ENCODE results near the gene ANO8. TPM values are rescaled to one million over a fixed set of nuclear protein-coding genes. Genes with fewer than 3 reads are reported as not detected.
A peak's percentile ranks its signal among the peaks of the same experiment; 100 is the strongest.

ANO8 gene
- total RNA-seq, 4 donors from 2014 or later: 1.3 to 6.2 (median 4.2) TPM

DNA sequence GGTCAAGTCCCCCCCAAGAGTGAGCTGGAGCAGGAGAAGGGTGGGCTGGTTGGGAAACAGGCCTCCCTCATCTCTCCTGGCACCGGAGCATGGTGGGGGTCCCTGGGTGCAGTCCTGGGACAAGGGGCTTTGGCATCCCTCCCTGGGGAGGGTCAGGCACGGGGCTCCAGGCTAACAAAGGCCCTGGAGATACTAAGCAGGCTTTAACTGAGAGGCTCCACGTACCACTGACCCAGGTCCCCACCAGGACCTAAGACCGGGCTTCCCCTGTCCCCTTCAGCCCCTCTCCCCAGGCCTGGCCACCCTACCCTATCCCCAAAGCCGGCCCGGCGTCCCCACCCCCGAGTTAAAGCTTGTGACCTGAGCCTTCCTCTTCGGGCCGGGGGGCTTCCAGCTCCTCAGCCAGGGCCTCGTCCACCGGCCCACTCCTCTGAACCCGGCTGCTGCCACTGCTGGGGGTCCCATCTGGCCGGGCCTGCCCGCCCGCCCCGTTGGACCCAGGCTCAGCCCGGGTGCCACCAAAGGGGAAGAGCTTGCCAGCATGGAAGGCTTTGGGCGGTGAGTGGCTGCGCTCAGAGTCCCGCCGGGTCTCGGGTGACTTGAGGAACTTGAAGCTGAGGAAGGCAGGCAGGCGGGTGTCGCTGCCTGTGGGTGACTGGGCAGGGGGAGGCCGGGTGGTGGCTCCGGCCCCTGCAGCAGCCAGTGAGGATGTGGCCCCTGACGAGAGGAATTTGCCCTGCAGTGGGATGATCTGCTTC is 10.1 kb downstream of the ANO8 start:
- no peak for TF ChIP-seq POLR2A (IDR thresholded peaks at IDR 0.05)
- H3K36me3 ChIP-seq: peaks cover 0 to 48% of the 10 kb centered on the region in 2 donors
- no peak overlapping the region for H3K27ac ChIP-seq
- ATAC-seq: no peak
- 60% methylated on average over 2 of the region's 28 CpGs; no CpG with 5 or more reads in 1 of the 2 donors for WGBS, 2 donors (ENCODE audit: low coverage in 1 of 2)
- no peak overlapping the region for H3K4me3 ChIP-seq
- H3K27me3 ChIP-seq: peaks cover 9% of the 10 kb centered on the region
- peaks cover 0 to 63% (median 10%) of the 10 kb centered on the region in 3 donors for H3K4me1 ChIP-seq
- no peaks in the 10 kb centered on the region for H3K9me3 ChIP-seq

DNA sequence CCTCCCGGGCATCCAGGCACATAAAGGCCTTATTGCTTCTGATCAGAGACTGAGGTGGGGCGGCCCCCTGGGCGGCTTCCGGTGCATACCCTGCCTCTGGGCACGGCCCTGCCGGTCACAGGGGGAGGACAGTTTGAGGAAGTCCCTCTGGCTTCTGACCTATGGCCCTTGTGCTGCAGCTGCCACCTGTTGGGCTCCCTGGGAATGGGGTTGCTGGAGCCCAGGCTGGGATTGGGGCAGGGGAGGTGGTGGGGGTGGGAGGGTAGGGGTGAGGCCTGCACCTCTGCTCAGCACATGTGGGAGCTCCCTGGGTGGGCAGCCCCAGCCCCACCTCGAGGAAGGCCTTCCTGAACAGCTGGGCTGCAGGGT is 10.7 kb downstream of the ANO8 start:
- H3K9me3 ChIP-seq: no peaks in the 10 kb centered on the region
- ATAC-seq: no peak
- no CpG with 5 or more reads among the region's 7 CpGs for WGBS, 2 donors (ENCODE audit: low coverage in 1 of 2)
- H3K27me3 ChIP-seq: peaks cover 3% of the 10 kb centered on the region
- TF ChIP-seq CTCF (IDR thresholded peaks at IDR 0.05) (no peak), POLR2A (IDR thresholded peaks at IDR 0.05) (no peak), POLR2AphosphoS5 (IDR thresholded peaks at IDR 0.05) (no peak), EP300 (IDR thresholded peaks at IDR 0.05) (no peak)
- H3K4me1 ChIP-seq: peaks cover 0 to 57% (median 5%) of the 10 kb centered on the region in 3 donors
- H3K36me3 ChIP-seq: peaks cover 0 to 51% of the 10 kb centered on the region in 2 donors
- H3K27ac ChIP-seq: peak overlapping the region in 1 of 4 donors; percentile 19
- H3K4me3 ChIP-seq: peak overlapping the region in 1 of 2 donors; percentile 4

DNA sequence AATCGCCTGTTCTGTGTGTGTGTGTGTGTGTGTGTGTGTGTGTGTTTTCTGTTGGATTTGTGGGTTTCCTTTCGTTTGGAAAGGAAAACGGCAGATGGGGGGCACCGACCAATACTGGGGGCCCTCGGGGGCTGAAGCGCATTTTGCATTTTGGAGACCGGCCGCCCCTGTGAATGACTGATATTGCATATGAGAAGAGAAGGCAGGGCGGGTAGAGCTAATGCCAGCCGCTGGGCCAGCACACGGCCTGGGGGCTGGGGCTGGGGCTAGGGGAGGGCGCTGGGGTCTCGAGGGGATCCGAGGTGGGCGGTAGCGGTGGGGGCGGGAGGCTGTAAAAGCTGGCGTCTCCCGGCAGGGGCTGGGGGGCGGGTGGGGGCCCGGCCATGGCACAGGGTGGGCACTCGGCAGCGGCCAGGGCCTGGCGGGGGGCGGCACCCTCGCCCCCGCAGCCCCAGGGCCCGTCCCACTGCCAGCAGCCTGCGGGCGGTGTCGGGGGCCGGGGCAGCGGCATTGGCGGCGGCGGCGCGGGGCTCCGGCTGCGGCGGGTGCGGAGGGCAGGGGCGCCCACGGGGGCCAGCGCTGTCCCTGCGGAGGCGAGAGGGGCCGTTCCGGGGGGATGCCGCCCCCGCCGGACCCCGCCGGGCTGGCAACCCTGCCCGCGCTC is 11.2 kb downstream of the ANO8 start:
- Histone ChIP-seq H3K4me3 (peak overlapping the region in 1 of 2 donors; percentile 4), H3K4me1 (peaks cover 0 to 52% (median 0%) of the 10 kb centered on the region in 3 donors), H3K9me3 (no peaks in the 10 kb centered on the region), H3K27me3 (no peaks in the 10 kb centered on the region), H3K27ac (peak overlapping the region in 1 of 4 donors; percentile 19), H3K36me3 (peaks cover 0 to 57% of the 10 kb centered on the region in 2 donors)
- no peak for TF ChIP-seq POLR2AphosphoS5 (IDR thresholded peaks at IDR 0.05)
- TF ChIP-seq EP300 (IDR thresholded peaks at IDR 0.05): no peak
- no peak for TF ChIP-seq POLR2A (IDR thresholded peaks at IDR 0.05)
- no peak for TF ChIP-seq CTCF (IDR thresholded peaks at IDR 0.05)
- WGBS, 2 donors (ENCODE audit: low coverage in 1 of 2): 57% methylated on average over 3 of the region's 56 CpGs; no CpG with 5 or more reads in 1 of the 2 donors
- no peak for ATAC-seq

- no peaks in the 10 kb centered on the region for H3K27me3 ChIP-seq
- no peak overlapping the region for H3K4me3 ChIP-seq
- peaks cover 0 to 62% of the 10 kb centered on the region in 2 donors for H3K36me3 ChIP-seq
- no peak overlapping the region for H3K27ac ChIP-seq
- peaks cover 0 to 46% (median 0%) of the 10 kb centered on the region in 3 donors for H3K4me1 ChIP-seq
- H3K9me3 ChIP-seq: no peaks in the 10 kb centered on the region
- WGBS, 2 donors (ENCODE audit: low coverage in 1 of 2): 54% methylated on average over 3 of the region's 10 CpGs; no CpG with 5 or more reads in 1 of the 2 donors
- no peak for ATAC-seq
- TF ChIP-seq CTCF (IDR thresholded peaks at IDR 0.05): no peak
- TF ChIP-seq POLR2A (IDR thresholded peaks at IDR 0.05): no peak
- TF ChIP-seq POLR2AphosphoS5 (IDR thresholded peaks at IDR 0.05): no peak
- TF ChIP-seq EP300 (IDR thresholded peaks at IDR 0.05): no peak
Measured at GRCh38 chr19:17322854-17323253, 11.8 kb downstream of the ANO8 start.

DNA sequence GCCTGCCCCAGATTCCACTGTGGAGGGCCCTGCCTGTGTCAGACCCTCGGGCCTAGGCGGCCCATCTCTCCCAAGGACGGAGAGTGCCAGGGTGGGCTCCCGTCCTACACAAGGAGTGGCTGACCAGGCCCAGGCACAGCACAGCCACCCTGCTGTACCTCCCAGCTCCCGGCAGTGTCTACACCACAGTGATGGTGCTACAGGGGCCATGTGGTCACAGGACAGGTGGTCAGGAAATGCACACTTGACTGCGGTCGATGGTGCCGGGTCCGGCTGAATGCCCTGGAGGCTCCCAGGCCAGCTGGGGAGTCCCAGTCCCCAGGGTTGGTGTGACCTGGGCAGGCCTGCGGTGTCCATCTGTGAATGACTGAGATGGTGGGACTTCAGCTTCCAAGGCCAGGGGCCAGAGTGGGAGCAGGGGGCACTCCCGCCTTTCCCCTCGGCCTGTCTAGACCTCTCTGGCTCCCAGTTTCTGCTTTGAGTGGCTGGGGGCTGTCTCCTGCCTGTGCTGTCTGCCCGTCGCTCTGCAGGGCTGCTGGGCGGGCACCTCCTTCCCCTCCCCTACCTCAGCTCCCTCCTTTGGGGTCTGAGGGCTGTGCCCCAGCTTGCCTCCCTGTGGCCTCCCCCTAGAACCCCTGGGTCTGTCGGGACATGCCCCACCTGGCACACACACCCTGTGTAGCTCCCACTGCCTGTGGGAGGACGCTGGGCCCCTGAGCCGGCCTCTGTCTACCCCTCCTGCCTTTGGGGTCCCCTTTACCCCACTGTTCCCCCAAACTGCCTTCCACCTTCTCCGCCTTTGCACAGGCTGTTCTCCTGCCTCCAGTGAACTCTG is 12.8 kb downstream of the ANO8 start:
- H3K4me3 ChIP-seq: no peak overlapping the region
- WGBS, 2 donors (ENCODE audit: low coverage in 1 of 2): 100% methylated on average over 1 to 2 of the region's 19 CpGs
- H3K27me3 ChIP-seq: no peaks in the 10 kb centered on the region
- ATAC-seq: no peak
- H3K27ac ChIP-seq: no peak overlapping the region
- no peaks in the 10 kb centered on the region for H3K9me3 ChIP-seq
- TF ChIP-seq CTCF (IDR thresholded peaks at IDR 0.05) (no peak), POLR2A (IDR thresholded peaks at IDR 0.05) (no peak), POLR2AphosphoS5 (IDR thresholded peaks at IDR 0.05) (no peak), EP300 (IDR thresholded peaks at IDR 0.05) (no peak)
- H3K4me1 ChIP-seq: peaks cover 0 to 36% (median 0%) of the 10 kb centered on the region in 3 donors
- peaks cover 0 to 71% of the 10 kb centered on the region in 2 donors for H3K36me3 ChIP-seq
